ENCODE measurements around the gene TSC22D2. TPM values are rescaled to one million over a fixed set of nuclear protein-coding genes. Genes with fewer than 3 reads are reported as not detected.
A peak's percentile ranks its signal among the peaks of the same experiment; 100 is the strongest.

Gene TSC22D2
- total RNA-seq, result 10 to 100 TPM; 12.3 to 16.7 TPM

DNA sequence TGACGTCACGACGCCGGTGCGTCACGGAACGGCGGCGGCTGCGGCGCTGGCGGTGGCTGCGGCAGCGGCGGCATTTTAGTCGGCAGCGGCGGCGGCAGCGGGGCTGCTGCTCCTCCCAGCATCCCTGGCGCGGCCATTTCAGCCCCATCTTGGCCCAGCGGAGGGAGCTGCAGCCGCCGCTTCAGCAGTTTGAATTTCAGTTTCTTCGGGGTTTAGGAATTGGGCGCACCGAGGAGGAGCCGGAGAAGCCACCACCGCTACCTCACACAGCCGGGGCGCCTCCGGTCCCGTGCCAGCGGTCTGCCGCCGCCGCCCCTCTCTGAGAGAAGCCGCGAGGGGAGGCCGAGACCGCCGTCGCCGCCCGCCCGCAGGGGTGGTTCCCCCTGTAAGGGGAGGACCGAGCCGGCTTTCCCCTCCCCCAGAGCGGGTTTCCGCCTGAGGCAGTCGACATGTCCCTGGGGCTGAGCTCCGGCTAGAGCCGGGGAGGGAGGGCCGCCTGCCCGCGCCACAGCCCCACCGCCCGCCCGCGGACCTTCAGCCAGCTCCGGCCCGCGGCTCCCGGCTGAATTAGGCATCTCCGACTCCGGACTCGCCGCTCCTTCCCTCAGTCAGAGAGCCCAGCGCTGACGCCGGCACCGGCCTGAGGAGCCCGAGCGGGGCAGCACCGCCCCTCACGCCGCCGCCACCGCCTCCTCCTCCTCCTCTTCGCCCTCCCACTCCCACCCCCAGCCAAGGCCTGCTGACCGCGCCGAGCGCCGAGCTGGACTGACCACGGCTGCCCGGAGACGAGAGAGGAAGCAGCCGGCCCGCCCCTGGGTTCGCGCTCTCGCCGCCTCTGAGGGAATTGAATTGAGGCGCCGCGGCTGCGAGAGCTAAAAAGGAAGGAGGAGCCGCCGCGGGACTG, at the start of gene TSC22D2:
TSC22D2 (plus strand) TSS at position 78 of the 904 bp plus-strand sequence. CDS start 1,053 bp downstream, outside the sequence.
- no peaks in the 10 kb centered on the region for H3K27me3 Mint-ChIP-seq
- peaks cover 19% of the 10 kb centered on the region for H3K4me1 Mint-ChIP-seq (ENCODE audit: low read depth)
- H3K4me3 Mint-ChIP-seq, result peak within 1 kb of the TSS; percentile 84
- intact Hi-C loops (cut with micrococcal nuclease), result loop anchor here (2.0 kb wide), 1 partner anchor 194 kb away; the partner anchor contains the start of gene SELENOT
- TF ChIP-seq, protein P1, sequence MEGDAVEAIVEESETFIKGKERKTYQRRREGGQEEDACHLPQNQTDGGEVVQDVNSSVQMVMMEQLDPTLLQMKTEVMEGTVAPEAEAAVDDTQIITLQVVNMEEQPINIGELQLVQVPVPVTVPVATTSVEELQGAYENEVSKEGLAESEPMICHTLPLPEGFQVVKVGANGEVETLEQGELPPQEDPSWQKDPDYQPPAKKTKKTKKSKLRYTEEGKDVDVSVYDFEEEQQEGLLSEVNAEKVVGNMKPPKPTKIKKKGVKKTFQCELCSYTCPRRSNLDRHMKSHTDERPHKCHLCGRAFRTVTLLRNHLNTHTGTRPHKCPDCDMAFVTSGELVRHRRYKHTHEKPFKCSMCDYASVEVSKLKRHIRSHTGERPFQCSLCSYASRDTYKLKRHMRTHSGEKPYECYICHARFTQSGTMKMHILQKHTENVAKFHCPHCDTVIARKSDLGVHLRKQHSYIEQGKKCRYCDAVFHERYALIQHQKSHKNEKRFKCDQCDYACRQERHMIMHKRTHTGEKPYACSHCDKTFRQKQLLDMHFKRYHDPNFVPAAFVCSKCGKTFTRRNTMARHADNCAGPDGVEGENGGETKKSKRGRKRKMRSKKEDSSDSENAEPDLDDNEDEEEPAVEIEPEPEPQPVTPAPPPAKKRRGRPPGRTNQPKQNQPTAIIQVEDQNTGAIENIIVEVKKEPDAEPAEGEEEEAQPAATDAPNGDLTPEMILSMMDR (IDR thresholded peaks at IDR 0.05), result no peak
- POLR2A ChIA-PET, result interaction anchor here (0.7 to 4.2 kb wide), 15 partner anchors 11 to 354 kb away, joined by 3 to 23 read pairs (median 4); partner anchors contain the start of genes EIF2A, SELENOT, SERP1 and SIAH2
- H3K27ac Mint-ChIP-seq, result peak within 1 kb of the TSS; percentile 99
- ATAC-seq (peak; percentile 73), DNase-seq (peak; percentile 93)
- CTCF ChIA-PET, result interaction anchor here (0.9 to 3.3 kb wide), 9 partner anchors 9 to 87 kb away, joined by 3 to 20 read pairs (median 4); no protein-coding TSS in a partner anchor
- no peaks in the 10 kb centered on the region for H3K9me3 Mint-ChIP-seq
- peaks cover 29% of the 10 kb centered on the region for H3K36me3 Mint-ChIP-seq (ENCODE audit: low read depth)

DNA sequence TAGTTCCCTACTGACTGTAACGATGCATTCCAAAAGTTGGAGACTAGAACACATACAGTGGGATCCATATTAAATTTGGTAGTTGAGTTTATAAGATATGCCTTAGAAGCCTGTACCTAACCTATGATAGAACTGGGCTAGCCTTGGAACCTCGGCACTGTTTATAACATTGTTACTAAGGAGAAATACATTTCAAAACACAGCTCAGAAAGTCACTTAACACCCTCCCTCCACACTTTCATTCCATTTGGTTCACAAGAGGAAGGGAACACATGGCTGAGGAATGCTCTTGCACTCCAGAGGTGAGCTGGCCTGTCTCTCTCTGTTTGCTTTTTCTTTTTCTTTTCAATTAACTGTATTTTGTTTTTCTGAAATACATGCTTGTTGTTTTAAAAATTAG, 48.7 kb upstream of the TSC22D2 start:
- CTCF ChIA-PET, result no interaction called here
- intact Hi-C loops (cut with micrococcal nuclease), result no loop called here
- no peaks in the 10 kb centered on the region for H3K9me3 Mint-ChIP-seq
- peaks cover 1% of the 10 kb centered on the region for H3K27me3 Mint-ChIP-seq
- no peaks in the 10 kb centered on the region for H3K4me1 Mint-ChIP-seq (ENCODE audit: low read depth)
- no peak overlapping the region for H3K4me3 Mint-ChIP-seq
- TF ChIP-seq, protein P1 (IDR thresholded peaks at IDR 0.05), result no peak
- H3K36me3 Mint-ChIP-seq (ENCODE audit: low read depth), result no peaks in the 10 kb centered on the region
- DNase-seq, result no peak
- ATAC-seq, result no peak
- H3K27ac Mint-ChIP-seq, result no peak overlapping the region
- POLR2A ChIA-PET, result no interaction called here

DNA sequence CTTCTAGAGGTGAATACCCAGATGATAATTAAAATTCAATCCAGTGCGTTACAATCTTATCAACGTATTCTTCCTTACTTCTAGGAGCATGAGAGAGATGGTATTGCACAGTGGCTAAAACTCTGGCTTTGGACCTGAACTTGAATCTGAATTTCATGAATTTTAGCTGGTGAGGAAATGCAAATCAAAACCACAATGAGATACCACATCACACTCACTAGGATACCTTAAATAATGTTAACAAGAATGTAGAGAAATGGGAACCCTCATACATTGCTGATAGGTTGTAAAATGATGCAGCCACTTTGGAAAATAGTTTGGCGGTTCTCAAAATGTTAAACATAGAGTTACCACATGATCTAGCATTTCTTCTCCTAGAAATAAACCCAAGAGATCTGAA, 47.1 kb upstream of the TSC22D2 start:
- no peak for DNase-seq
- Mint-ChIP-seq H3K9me3 (no peaks in the 10 kb centered on the region), H3K4me3 (no peak overlapping the region), H3K27ac (no peak overlapping the region), H3K36me3 (ENCODE audit: low read depth) (no peaks in the 10 kb centered on the region), H3K4me1 (ENCODE audit: low read depth) (no peaks in the 10 kb centered on the region), H3K27me3 (peaks cover 1% of the 10 kb centered on the region)
- intact Hi-C loops (cut with micrococcal nuclease), result no loop called here
- no peak for ATAC-seq
- POLR2A ChIA-PET, result no interaction called here
- CTCF ChIA-PET, result no interaction called here
- TF ChIP-seq, protein P1 (IDR thresholded peaks at IDR 0.05), result no peak

DNA sequence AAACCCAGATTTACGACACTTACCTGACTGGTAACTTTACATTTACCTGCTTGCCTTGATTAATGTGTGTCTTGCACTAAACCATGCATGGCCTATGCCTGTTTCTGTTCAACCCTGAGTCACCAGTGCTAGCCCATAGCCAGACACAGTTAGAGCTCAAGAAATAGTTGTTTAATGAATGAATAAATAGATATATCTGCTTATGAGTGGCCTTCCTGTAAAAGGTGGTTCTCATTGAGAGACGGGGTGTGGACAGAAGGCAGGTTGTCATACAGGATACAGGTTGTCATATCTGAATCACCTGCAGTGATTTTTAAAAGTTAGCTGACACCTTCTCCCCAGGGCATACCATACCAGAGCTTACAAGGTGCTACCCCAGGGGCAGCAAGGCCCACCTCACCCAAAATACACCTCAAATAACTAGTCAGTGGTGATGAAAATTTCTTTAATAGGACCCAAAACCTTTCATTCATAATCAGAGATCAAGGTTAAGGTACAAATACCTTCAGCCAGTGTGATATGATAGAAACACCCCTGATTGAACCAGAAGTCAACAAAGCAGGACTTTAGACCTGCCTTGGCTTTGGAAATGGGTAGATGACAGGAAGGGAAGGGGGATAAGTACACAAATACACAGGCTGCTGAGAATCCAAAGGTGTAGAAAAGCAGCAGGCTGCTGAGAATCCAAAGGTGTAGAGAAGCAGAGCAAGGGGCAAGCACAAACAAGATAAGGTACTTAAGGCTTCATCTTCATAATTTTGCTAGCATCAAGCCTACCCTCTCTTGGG, 45.4 kb upstream of the TSC22D2 start:
- ChIA-PET POLR2A (no interaction called here), CTCF (no interaction called here)
- intact Hi-C loops (cut with micrococcal nuclease), result no loop called here
- H3K9me3 Mint-ChIP-seq, result no peaks in the 10 kb centered on the region
- no peaks in the 10 kb centered on the region for H3K4me1 Mint-ChIP-seq (ENCODE audit: low read depth)
- H3K27ac Mint-ChIP-seq, result no peak overlapping the region
- H3K27me3 Mint-ChIP-seq, result peaks cover 1% of the 10 kb centered on the region
- DNase-seq (no peak), ATAC-seq (no peak)
- TF ChIP-seq, protein P1 (IDR thresholded peaks at IDR 0.05), result no peak
- H3K36me3 Mint-ChIP-seq (ENCODE audit: low read depth), result no peaks in the 10 kb centered on the region
- no peak overlapping the region for H3K4me3 Mint-ChIP-seq
